Adrenal gland (tissue), 12 donors: ENCODE results near the gene KIRREL3. TPM values are rescaled to one million over a fixed set of nuclear protein-coding genes. Genes with fewer than 3 reads are reported as not detected.
A peak's percentile ranks its signal among the peaks of the same experiment; 100 is the strongest.

Experiments used
- DNase-seq, 7 donors: peaks; one replicate each; pipeline ENCODE4 v3.0.0-alpha.2; 2019 to 2020
- H3K27ac ChIP-seq, 5 donors: fragments of 200-600 bp; sonication (generic) in 4 of 5; 1 replicate in 3 of 5; 2 replicates in 2 of 5; pipeline versions ENCODE4 v1.5.1 to v1.8.0; 2016 to 2020; ENCODE audit warnings: mild to moderate bottlenecking in 1 of 5
- H3K27me3 ChIP-seq: fragments of 200-600 bp; 2 replicates; pipeline ENCODE4 v1.8.0; 2021
- H3K36me3 ChIP-seq, 2 donors: fragments of 200-600 bp; replicated peaks in 1 of 2; 1 replicate in 1 of 2; 2 replicates in 1 of 2; pipeline versions ENCODE4 v1.5.1 to v1.8.0; 2018 to 2022
- H3K4me1 ChIP-seq, 2 donors: fragments of 200-600 bp; replicated peaks in 1 of 2; 1 replicate in 1 of 2; 2 replicates in 1 of 2; pipeline versions ENCODE4 v1.5.1 to v1.8.0; 2018 to 2021
- H3K4me3 ChIP-seq, 4 donors: fragments of 200-600 bp; sonication (generic) in 3 of 4; one replicate each; pipeline ENCODE4 v1.5.1; 2016 to 2018
- H3K9me3 ChIP-seq, 3 donors: fragments of 200-600 bp; sonication (generic) in 1 of 3; replicated peaks in 1 of 3; 1 replicate in 2 of 3; 2 replicates in 1 of 3; pipeline versions ENCODE4 v1.5.1 to v1.8.0; 2016 to 2021
- POLR2A ChIP-seq, 2 donors: fragments of 450-650 bp; IDR thresholded peaks; one replicate each; pipeline ENCODE4 v1.6.1; 2017; ENCODE audit warnings: antibody characterized with exemption in 2 of 2, mild to moderate bottlenecking in 2 of 2, moderate library complexity in 1 of 2
- WGBS, 4 donors: extraction: QIAGEN DNeasy Blood & Tissue Kit in 2 of 4; methylation state at CpG; one replicate each; pipeline versions ENCODE4 v1.1.5 to v1.1.7; 2013 to 2017; 5-methylcytosine and 5-hydroxymethylcytosine counted together
- intact Hi-C, 2 donors: fragments of 100-400 bp; cut with DNase I; formaldehyde crosslinking; loops; one replicate each; pipeline versions ENCODE4 v1.14.1 to v1.15.0; 2022 to 2023
- polyA plus RNA-seq, 3 donors: library from polyadenylated mRNA; stranded (reverse); fragments of 200-250 nt in 2 of 3; fragments of 350-450 nt in 1 of 3; fragmentation: Illumina TruSeq in 1 of 3; extraction: RNeasy Lipid Tissue Mini Kit (QIAGEN cat#74804) in 1 of 3; gene quantifications; one replicate each; pipeline ENCODE4 v1.2.3, GENCODE V29; 2013 to 2014
- total RNA-seq, 9 donors: library from RNA; depleted of rRNA in 4 of 9; stranded (reverse); fragments of >200 nt in 4 of 9; fragments of 120-200 nt in 1 of 9; fragmentation: NEBNext Ultra II Directional in 1 of 9; extraction: Animal tissue kit (Norgen Biotek cat#: 25700) in 1 of 9; gene quantifications; one replicate each; pipeline versions ENCODE4 v1.1.0 to v1.2.4, GENCODE V29; 2013 to 2023
- TF ChIP-seq, protein P1 (sequence below), 6 experiments: fragments of 450-650 bp in 4 of 6; fragments of 200-600 bp in 2 of 6; sonication (generic) in 1 of 6; IDR thresholded peaks; 1 replicate in 5 of 6; 2 replicates in 1 of 6; pipeline versions ENCODE4 v1.5.1 to v1.8.0; 2016 to 2021; ENCODE audit warnings: antibody characterized with exemption in 6 of 6, mild to moderate bottlenecking in 2 of 6, moderate library complexity in 1 of 6
- donor health status: healthy with polysubstance abuse.
- donor health status: Bipolar disorder and iron deficiency.
- donor health status: DM: yes; HTN: yes; CAD: no.
- donor health status: DM: no; HTN: no; CAD: no.
- donor health status: DM: no; HTN: no; CAD: no.
- donor health status: DM: yes; HTN: yes; CAD: no.

KIRREL3 gene
- total and polyA plus RNA-seq, 12 donors, result 0.07 to 4.1 (median 0.64) TPM; not detected in 1

DNA sequence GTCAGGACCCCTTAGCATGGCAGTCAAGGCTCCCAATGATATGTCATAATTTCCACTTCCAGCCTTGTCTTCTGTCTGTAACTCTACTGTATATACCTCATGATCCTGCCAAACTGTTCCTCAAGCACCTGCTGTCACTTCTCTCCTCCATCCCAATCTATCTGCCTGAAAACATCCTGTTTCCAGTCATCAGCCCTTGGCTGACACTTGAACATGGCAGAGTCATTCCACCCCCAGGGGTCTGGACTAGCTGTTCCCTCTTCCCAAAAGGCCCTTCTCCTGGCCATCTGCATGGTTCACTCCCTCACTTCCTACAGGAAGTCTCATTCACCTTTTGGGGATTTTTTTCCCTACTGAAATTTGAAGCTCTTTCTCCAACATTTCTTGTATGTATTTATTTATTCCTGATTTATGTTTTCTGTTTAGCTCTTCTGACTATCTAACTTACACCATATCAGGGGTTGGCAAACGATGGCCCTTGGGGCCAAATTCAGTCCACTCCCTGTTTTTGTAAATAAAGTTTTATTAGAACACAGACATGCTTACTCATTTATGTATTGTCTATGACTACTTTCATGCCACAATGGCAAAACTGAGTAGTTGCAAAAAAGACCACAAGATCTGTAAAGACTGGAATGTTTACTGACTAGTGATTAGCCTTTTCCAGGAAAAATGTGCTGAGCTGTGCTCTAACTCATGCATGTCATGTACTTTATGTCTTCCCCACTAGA, 278.4 kb downstream of the KIRREL3 start:
- no peak overlapping the region for H3K4me3 ChIP-seq
- no peak overlapping the region for H3K27ac ChIP-seq
- H3K36me3 ChIP-seq, result no peaks in the 10 kb centered on the region
- intact Hi-C loops, result no loop called here
- H3K27me3 ChIP-seq, result no peaks in the 10 kb centered on the region
- no peaks in the 10 kb centered on the region for H3K4me1 ChIP-seq
- DNase-seq, result no peak
- H3K9me3 ChIP-seq, result no peaks in the 10 kb centered on the region
- TF ChIP-seq POLR2A (IDR thresholded peaks at IDR 0.05), result no peak
- TF ChIP-seq, protein P1, sequence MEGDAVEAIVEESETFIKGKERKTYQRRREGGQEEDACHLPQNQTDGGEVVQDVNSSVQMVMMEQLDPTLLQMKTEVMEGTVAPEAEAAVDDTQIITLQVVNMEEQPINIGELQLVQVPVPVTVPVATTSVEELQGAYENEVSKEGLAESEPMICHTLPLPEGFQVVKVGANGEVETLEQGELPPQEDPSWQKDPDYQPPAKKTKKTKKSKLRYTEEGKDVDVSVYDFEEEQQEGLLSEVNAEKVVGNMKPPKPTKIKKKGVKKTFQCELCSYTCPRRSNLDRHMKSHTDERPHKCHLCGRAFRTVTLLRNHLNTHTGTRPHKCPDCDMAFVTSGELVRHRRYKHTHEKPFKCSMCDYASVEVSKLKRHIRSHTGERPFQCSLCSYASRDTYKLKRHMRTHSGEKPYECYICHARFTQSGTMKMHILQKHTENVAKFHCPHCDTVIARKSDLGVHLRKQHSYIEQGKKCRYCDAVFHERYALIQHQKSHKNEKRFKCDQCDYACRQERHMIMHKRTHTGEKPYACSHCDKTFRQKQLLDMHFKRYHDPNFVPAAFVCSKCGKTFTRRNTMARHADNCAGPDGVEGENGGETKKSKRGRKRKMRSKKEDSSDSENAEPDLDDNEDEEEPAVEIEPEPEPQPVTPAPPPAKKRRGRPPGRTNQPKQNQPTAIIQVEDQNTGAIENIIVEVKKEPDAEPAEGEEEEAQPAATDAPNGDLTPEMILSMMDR (IDR thresholded peaks at IDR 0.05), result no peak
- 85 to 95% (median 93%) methylated on average over 1 of the region's 1 CpG for WGBS, 4 donors

DNA sequence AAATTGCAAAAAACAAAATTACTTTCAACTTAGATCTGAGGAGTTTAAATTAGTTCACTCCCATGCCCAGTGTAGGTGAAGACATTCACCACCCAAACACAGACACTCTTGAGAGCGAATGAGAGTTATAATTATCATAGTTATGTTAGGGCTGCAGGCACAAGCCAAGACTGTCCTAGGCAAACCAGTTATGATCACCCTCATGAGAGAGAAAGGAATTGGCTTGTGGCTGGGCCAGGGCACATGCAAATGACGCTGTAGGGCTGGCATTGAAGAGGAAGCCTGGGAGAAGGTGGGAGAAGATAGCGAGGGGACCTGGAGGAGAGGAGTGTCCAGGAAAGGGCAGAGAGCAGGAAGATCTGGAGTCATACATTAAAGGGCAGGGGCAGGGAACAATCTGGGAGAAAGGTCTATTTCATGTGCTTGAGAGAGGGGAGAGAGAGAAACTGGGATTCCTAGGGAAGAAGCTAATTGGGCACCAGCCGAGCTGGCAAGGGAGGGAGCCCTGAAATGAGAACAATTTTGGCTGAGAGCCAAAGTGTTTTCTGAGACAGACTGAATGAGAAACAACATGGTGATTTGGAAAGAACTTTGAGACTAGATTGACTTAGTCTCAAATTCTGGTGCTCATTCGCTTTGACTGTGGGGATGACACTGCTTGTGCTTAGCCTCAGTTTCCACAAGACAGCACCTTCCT, 279.9 kb downstream of the KIRREL3 start:
- intact Hi-C loops, result no loop called here
- WGBS, 4 donors, result 69 to 77% (median 73%) methylated on average over 5 of the region's 5 CpGs
- no peak for TF ChIP-seq POLR2A (IDR thresholded peaks at IDR 0.05)
- TF ChIP-seq, protein P1 (IDR thresholded peaks at IDR 0.05), result no peak
- Histone ChIP-seq H3K27ac (no peak overlapping the region), H3K4me1 (no peaks in the 10 kb centered on the region), H3K27me3 (no peaks in the 10 kb centered on the region), H3K4me3 (no peak overlapping the region), H3K9me3 (no peaks in the 10 kb centered on the region), H3K36me3 (no peaks in the 10 kb centered on the region)
- peak in 1 of 7 donors; percentile 6 for DNase-seq

DNA sequence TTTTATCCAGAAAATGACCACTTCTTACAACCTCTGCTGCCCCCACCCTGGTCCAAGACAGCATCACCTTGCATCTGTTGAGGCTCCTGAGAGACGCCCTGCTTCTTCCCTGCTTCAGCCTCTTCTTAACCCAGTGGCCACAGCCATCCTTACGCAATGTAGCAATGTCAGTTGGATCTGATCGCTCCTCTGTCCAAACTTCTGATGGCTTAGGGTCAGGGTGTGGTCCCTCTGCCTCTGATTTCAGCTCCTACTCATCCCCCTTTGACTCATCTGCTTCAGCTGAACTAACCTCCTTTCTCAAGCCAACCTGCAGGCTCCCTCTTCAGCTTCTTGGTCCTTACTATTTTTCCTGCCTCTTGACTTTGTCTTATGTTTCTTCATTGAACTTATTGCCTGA, 280.8 kb downstream of the KIRREL3 start:
- H3K4me3 ChIP-seq, result no peak overlapping the region
- 81 to 93% (median 90%) methylated on average over 3 of the region's 3 CpGs for WGBS, 4 donors
- no peak overlapping the region for H3K27ac ChIP-seq
- no peak for TF ChIP-seq POLR2A (IDR thresholded peaks at IDR 0.05)
- TF ChIP-seq, protein P1 (IDR thresholded peaks at IDR 0.05), result no peak
- no peaks in the 10 kb centered on the region for H3K9me3 ChIP-seq
- no peaks in the 10 kb centered on the region for H3K27me3 ChIP-seq
- no peak for DNase-seq
- no peaks in the 10 kb centered on the region for H3K36me3 ChIP-seq
- H3K4me1 ChIP-seq, result no peaks in the 10 kb centered on the region
- intact Hi-C loops, result loop anchor here (5.0 to 10.0 kb wide), 2 partner anchors 273 to 275 kb away; no protein-coding TSS in a partner anchor

DNA sequence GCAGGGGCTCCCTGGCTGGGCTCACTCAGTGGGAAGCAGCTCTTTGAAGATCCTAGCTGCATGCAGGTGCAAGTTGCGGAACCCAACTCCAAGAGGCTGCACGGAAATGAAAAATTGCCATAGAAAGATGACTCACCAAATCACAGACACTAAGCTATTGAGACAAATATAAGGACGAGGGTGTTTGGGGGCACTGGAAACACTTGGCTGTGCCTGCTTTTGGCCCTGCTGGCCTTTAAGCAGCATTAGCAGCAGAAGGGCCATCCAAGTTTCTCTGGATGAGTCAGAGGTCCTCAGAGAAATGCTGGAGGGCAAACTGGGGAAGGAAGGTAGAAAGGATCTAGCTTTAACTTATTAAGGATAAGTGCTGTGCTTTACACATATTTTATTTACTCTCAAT, 282.3 kb downstream of the KIRREL3 start:
- intact Hi-C loops, result loop anchor here (5.0 to 10.0 kb wide), 2 partner anchors 274 to 277 kb away; no protein-coding TSS in a partner anchor
- no peak for DNase-seq
- Histone ChIP-seq H3K4me3 (no peak overlapping the region), H3K27ac (no peak overlapping the region), H3K9me3 (no peaks in the 10 kb centered on the region), H3K36me3 (no peaks in the 10 kb centered on the region), H3K27me3 (no peaks in the 10 kb centered on the region), H3K4me1 (no peaks in the 10 kb centered on the region)
- 51 to 74% (median 66%) methylated on average over 3 of the region's 3 CpGs for WGBS, 4 donors
- no peak for TF ChIP-seq POLR2A (IDR thresholded peaks at IDR 0.05)
- TF ChIP-seq, protein P1 (IDR thresholded peaks at IDR 0.05), result no peak
